Immature natural killer cell (primary cell): ENCODE data around the gene CCNT2. TPM values are rescaled to one million over a fixed set of nuclear protein-coding genes. Genes with fewer than 3 reads are reported as not detected.
"Not testable (repeated sequence)": the region's sequence is repeated elsewhere in the genome, so short reads cannot be mapped to it uniquely, and the experiment has no call there.

Experiments
- DNase-seq, 3 donors: peaks; one replicate each; pipeline ENCODE4 v3.0.0; 2022; ENCODE audit warnings: mixed read lengths in 1 of 3
- H3K27ac Mint-ChIP-seq, 6 donors: one replicate each; pipeline ENCODE4 v1.8.0; 2020; ENCODE audit warnings: mixed read lengths in 6 of 6, mild to moderate bottlenecking in 5 of 6, inconsistent platforms in 4 of 6, moderate library complexity in 3 of 6
- H3K27me3 Mint-ChIP-seq, 3 donors: one replicate each; pipeline ENCODE4 v1.8.0; 2020 to 2021; ENCODE audit warnings: low read depth in 3 of 3, mild to moderate bottlenecking in 3 of 3, mixed read lengths in 3 of 3, moderate library complexity in 3 of 3, inconsistent platforms in 1 of 3
- H3K36me3 Mint-ChIP-seq, 3 donors: one replicate each; pipeline ENCODE4 v1.8.0; 2020; ENCODE audit warnings: mixed read lengths in 3 of 3, inconsistent platforms in 2 of 3, mild to moderate bottlenecking in 2 of 3
- H3K4me1 Mint-ChIP-seq, 2 donors: one replicate each; pipeline ENCODE4 v1.8.0; 2020; ENCODE audit warnings: inconsistent platforms in 2 of 2, mild to moderate bottlenecking in 2 of 2, mixed read lengths in 2 of 2, moderate library complexity in 1 of 2
- H3K4me3 Mint-ChIP-seq, 5 donors: one replicate each; pipeline ENCODE4 v1.8.0; 2020; ENCODE audit warnings: mild to moderate bottlenecking in 5 of 5, mixed read lengths in 5 of 5, inconsistent platforms in 3 of 5, moderate library complexity in 3 of 5
- H3K9me3 Mint-ChIP-seq, 6 donors: one replicate each; pipeline ENCODE4 v1.8.0; 2020; ENCODE audit warnings: mild to moderate bottlenecking in 6 of 6, mixed read lengths in 6 of 6, inconsistent platforms in 4 of 6, moderate library complexity in 3 of 6
- polyA plus RNA-seq, 3 donors: library from polyadenylated mRNA; unstranded; fragments of 300-500 nt; fragmentation: Illumina TruSeq; gene quantifications; one replicate each; pipeline ENCODE4 v1.2.3, GENCODE V29; 2021

CCNT2 gene
- polyA plus RNA-seq, 3 donors from 2014 or later = 16.6 to 21.5 (median 19.7) TPM

GRCh38 chr2:134933732-134934131 is 15.1 kb downstream of the CCNT2 start:
- Mint-ChIP-seq H3K9me3 (no peaks in the 10 kb centered on the region), H3K4me1 (peaks cover 74 to 97% of the 10 kb centered on the region in 2 donors), H3K36me3 (peaks cover 0 to 9% (median 0%) of the 10 kb centered on the region in 3 donors), H3K27me3 (no peaks in the 10 kb centered on the region), H3K27ac (no peak overlapping the region), H3K4me3 (no peak overlapping the region)
- DNase-seq = no peak

GRCh38 chr2:134934150-134934549 is 15.5 kb downstream of the CCNT2 start:
- Mint-ChIP-seq H3K9me3 (no peaks in the 10 kb centered on the region), H3K4me3 (no peak overlapping the region), H3K4me1 (peaks cover 73 to 92% of the 10 kb centered on the region in 2 donors), H3K36me3 (peaks cover 0 to 9% (median 0%) of the 10 kb centered on the region in 3 donors), H3K27ac (no peak overlapping the region), H3K27me3 (no peaks in the 10 kb centered on the region)
- DNase-seq = no peak

- DNase-seq = no peak
- peaks cover 0 to 2% (median 0%) of the 10 kb centered on the region in 3 donors for H3K27me3 Mint-ChIP-seq
- H3K4me3 Mint-ChIP-seq = peak overlapping the region in 1 of 5 donors; percentile 5
- no peaks in the 10 kb centered on the region for H3K9me3 Mint-ChIP-seq
- no peak overlapping the region for H3K27ac Mint-ChIP-seq
- H3K4me1 Mint-ChIP-seq = peaks cover 70 to 88% of the 10 kb centered on the region in 2 donors
- H3K36me3 Mint-ChIP-seq = peaks cover 0 to 10% (median under 1%) of the 10 kb centered on the region in 3 donors
These were observed 16.0 kb downstream of the CCNT2 start for GRCh38 chr2:134934641-134935040.

- Mint-ChIP-seq H3K27ac (no peak overlapping the region), H3K4me3 (no peak overlapping the region), H3K4me1 (peaks cover 54 to 81% of the 10 kb centered on the region in 2 donors), H3K27me3 (peaks cover 0 to 2% (median 0%) of the 10 kb centered on the region in 3 donors), H3K9me3 (no peaks in the 10 kb centered on the region), H3K36me3 (peaks cover 3 to 18% (median 4%) of the 10 kb centered on the region in 3 donors)
- DNase-seq = no peak
These were observed 18.1 kb downstream of the CCNT2 start for GRCh38 chr2:134936691-134937090.

- DNase-seq = no peak
- Mint-ChIP-seq H3K4me3 (no peak overlapping the region), H3K27ac (peak overlapping the region in 1 of 6 donors; percentile 48), H3K36me3 (peaks cover 8 to 29% (median 14%) of the 10 kb centered on the region in 3 donors), H3K4me1 (peaks cover 19 to 56% of the 10 kb centered on the region in 2 donors), H3K27me3 (peaks cover 0 to 2% (median 0%) of the 10 kb centered on the region in 3 donors), H3K9me3 (no peaks in the 10 kb centered on the region)
These were observed 24.9 kb downstream of the CCNT2 start for GRCh38 chr2:134943540-134943939.

GRCh38 chr2:134944975-134945374 is 26.4 kb downstream of the CCNT2 start:
- H3K4me3 Mint-ChIP-seq = no peak overlapping the region
- DNase-seq = no peak
- H3K27ac Mint-ChIP-seq = peak overlapping the region in 3 of 6 donors; percentile 42 to 74 (median 43)
- no peaks in the 10 kb centered on the region for H3K27me3 Mint-ChIP-seq
- H3K4me1 Mint-ChIP-seq = peaks cover 25 to 60% of the 10 kb centered on the region in 2 donors
- no peaks in the 10 kb centered on the region for H3K9me3 Mint-ChIP-seq
- peaks cover 4 to 25% (median 14%) of the 10 kb centered on the region in 3 donors for H3K36me3 Mint-ChIP-seq

GRCh38 chr2:134946073-134946472 is 27.5 kb downstream of the CCNT2 start:
- peaks cover 0 to 2% (median 0%) of the 10 kb centered on the region in 3 donors for H3K27me3 Mint-ChIP-seq
- no peak for DNase-seq
- H3K4me3 Mint-ChIP-seq = no peak overlapping the region
- peaks cover 30 to 63% of the 10 kb centered on the region in 2 donors for H3K4me1 Mint-ChIP-seq
- peaks cover 4 to 28% (median 19%) of the 10 kb centered on the region in 3 donors for H3K36me3 Mint-ChIP-seq
- no peaks in the 10 kb centered on the region for H3K9me3 Mint-ChIP-seq
- H3K27ac Mint-ChIP-seq = peak overlapping the region in 1 of 6 donors; percentile 42

- Mint-ChIP-seq H3K9me3 (no peaks in the 10 kb centered on the region), H3K4me1 (peaks cover 19 to 39% of the 10 kb centered on the region in 2 donors), H3K27ac (peak overlapping the region in 5 of 6 donors; percentile 5 to 61 (median 53)), H3K4me3 (peak overlapping the region in 2 of 5 donors; percentile 1 to 3), H3K36me3 (peaks cover 16 to 48% (median 32%) of the 10 kb centered on the region in 3 donors), H3K27me3 (peaks cover 0 to 2% (median 0%) of the 10 kb centered on the region in 3 donors)
- DNase-seq = peak in 1 of 3 donors; percentile 6
These were observed 31.5 kb downstream of the CCNT2 start for GRCh38 chr2:134949981-134950708.

GRCh38 chr2:134950886-134951285 is 32.3 kb downstream of the CCNT2 start:
- H3K9me3 Mint-ChIP-seq = no peaks in the 10 kb centered on the region
- H3K4me3 Mint-ChIP-seq = no peak overlapping the region
- H3K36me3 Mint-ChIP-seq = peaks cover 16 to 43% (median 31%) of the 10 kb centered on the region in 3 donors
- peaks cover 18 to 32% of the 10 kb centered on the region in 2 donors for H3K4me1 Mint-ChIP-seq
- H3K27ac Mint-ChIP-seq = peak overlapping the region in 2 of 6 donors; percentile 16 to 45
- DNase-seq = no peak
- H3K27me3 Mint-ChIP-seq = peaks cover 0 to 2% (median 0%) of the 10 kb centered on the region in 3 donors

- no peaks in the 10 kb centered on the region for H3K9me3 Mint-ChIP-seq
- peaks cover 17 to 28% of the 10 kb centered on the region in 2 donors for H3K4me1 Mint-ChIP-seq
- H3K27ac Mint-ChIP-seq = no peak overlapping the region
- H3K36me3 Mint-ChIP-seq = peaks cover 16 to 38% (median 26%) of the 10 kb centered on the region in 3 donors
- H3K27me3 Mint-ChIP-seq = peaks cover 0 to 2% (median 1%) of the 10 kb centered on the region in 3 donors
- no peak overlapping the region for H3K4me3 Mint-ChIP-seq
- DNase-seq = no peak
These were observed 34.0 kb downstream of the CCNT2 start for GRCh38 chr2:134952608-134953007.

GRCh38 chr2:134954065-134954464 is 35.4 kb downstream of the CCNT2 start:
- Mint-ChIP-seq H3K27me3 (peaks cover 0 to 2% (median 1%) of the 10 kb centered on the region in 3 donors), H3K36me3 (peaks cover 13 to 32% (median 21%) of the 10 kb centered on the region in 3 donors), H3K9me3 (no peaks in the 10 kb centered on the region), H3K4me3 (no peak overlapping the region), H3K4me1 (peaks cover 13 to 28% of the 10 kb centered on the region in 2 donors), H3K27ac (peak overlapping the region in 1 of 6 donors; percentile 23)
- DNase-seq = no peak

- no peak overlapping the region for H3K4me3 Mint-ChIP-seq
- peaks cover 13 to 27% (median 16%) of the 10 kb centered on the region in 3 donors for H3K36me3 Mint-ChIP-seq
- DNase-seq = no peak
These were observed 37.1 kb downstream of the CCNT2 start for GRCh38 chr2:134955744-134956143.

GRCh38 chr2:134957477-134957876 is 38.9 kb downstream of the CCNT2 start:
- no peak overlapping the region for H3K4me3 Mint-ChIP-seq
- H3K9me3 Mint-ChIP-seq = no peaks in the 10 kb centered on the region
- H3K27ac Mint-ChIP-seq = no peak overlapping the region
- H3K27me3 Mint-ChIP-seq = peaks cover 0 to 3% (median 0%) of the 10 kb centered on the region in 3 donors
- H3K36me3 Mint-ChIP-seq = peaks cover 9 to 19% (median 13%) of the 10 kb centered on the region in 3 donors
- H3K4me1 Mint-ChIP-seq = peaks cover 0 to under 1% of the 10 kb centered on the region in 2 donors
- DNase-seq = no peak

More at GRCh38 chr2:134955744-134956143, 37.1 kb downstream of the CCNT2 start:
- no peaks in the 10 kb centered on the region for H3K9me3 Mint-ChIP-seq
- H3K4me1 Mint-ChIP-seq = peaks cover 0 to 11% of the 10 kb centered on the region in 2 donors
- no peak overlapping the region for H3K27ac Mint-ChIP-seq
- H3K27me3 Mint-ChIP-seq = peaks cover 0 to 3% (median 0%) of the 10 kb centered on the region in 3 donors

GRCh38 chr2:134967166-134967565 is 48.5 kb downstream of the CCNT2 start:
- not testable (repeated sequence) for H3K9me3 Mint-ChIP-seq, H3K4me3 Mint-ChIP-seq, H3K36me3 Mint-ChIP-seq, DNase-seq, H3K27ac Mint-ChIP-seq, H3K27me3 Mint-ChIP-seq, H3K4me1 Mint-ChIP-seq
